Osteoblast (primary cell): Measurements from ENCODE around the gene PLA2R1. TPM values are rescaled to one million over a fixed set of nuclear protein-coding genes. Genes with fewer than 3 reads are reported as not detected.
A peak's percentile ranks its signal among the peaks of the same experiment; 100 is the strongest.

ENCODE experiments used
- DNase-seq: peaks from one replicate; pipeline ENCODE4 v3.0.0; 2011; ENCODE audit warnings: low spot score, mixed read lengths; ENCODE audit not compliant: insufficient read length; ENCODE audit errors: missing footprints
- H2AFZ ChIP-seq: 2 replicates; pipeline ENCODE4 v1.6.0; 2011; ENCODE audit warnings: mild to moderate bottlenecking, low read length
- H3K27ac ChIP-seq: 2 replicates; pipeline ENCODE4 v1.5.1; 2011; ENCODE audit warnings: mild to moderate bottlenecking, low read depth, low read length, moderate library complexity
- H3K27me3 ChIP-seq: 2 replicates; pipeline ENCODE4 v1.6.0; 2012; ENCODE audit warnings: mild to moderate bottlenecking, control low read depth, inconsistent platforms, low read length, moderate library complexity; ENCODE audit not compliant: insufficient read depth
- H3K36me3 ChIP-seq: 2 replicates; pipeline ENCODE4 v1.5.1; 2011; ENCODE audit warnings: mild to moderate bottlenecking, low read length, control low read depth, moderate library complexity; ENCODE audit not compliant: insufficient read depth
- H3K4me1 ChIP-seq: 2 replicates; pipeline ENCODE4 v1.5.1; 2011; ENCODE audit warnings: mild to moderate bottlenecking, low read length, control low read depth, moderate library complexity; ENCODE audit not compliant: insufficient read depth
- H3K4me2 ChIP-seq: 2 replicates; pipeline ENCODE4 v1.6.0; 2011; ENCODE audit warnings: mild to moderate bottlenecking, low read length; ENCODE audit not compliant: insufficient read depth
- H3K4me3 ChIP-seq: fragments of 200-600 bp; sonication (generic); 3 replicates; pipeline ENCODE4 v1.5.1; 2012; ENCODE audit warnings: mild to moderate bottlenecking, low read length, inconsistent platforms; ENCODE audit not compliant: insufficient read depth
- H3K79me2 ChIP-seq: 2 replicates; pipeline ENCODE4 v1.6.0; 2012; ENCODE audit warnings: mild to moderate bottlenecking, low read length, control low read depth, inconsistent platforms; ENCODE audit not compliant: insufficient read depth
- H3K9me3 ChIP-seq: 2 replicates; pipeline ENCODE4 v1.5.1; 2011; ENCODE audit warnings: low read depth, low read length, control low read depth
- H4K20me1 ChIP-seq: 2 replicates; pipeline ENCODE4 v1.6.0; 2012; ENCODE audit warnings: mild to moderate bottlenecking, low read length, control low read depth; ENCODE audit not compliant: insufficient read depth
- CTCF ChIP-seq: IDR thresholded peaks from 2 replicates; pipeline ENCODE4 v1.5.1; 2011; ENCODE audit warnings: mild to moderate bottlenecking, low read depth, low read length, moderate library complexity; ENCODE audit errors: extremely low read depth
- total RNA-seq: library from RNA; depleted of rRNA; stranded (reverse); fragments of >200 nt; gene quantifications from 2 replicates; pipeline ENCODE4 v1.2.3, GENCODE V29; 2012

Gene PLA2R1
- total RNA-seq, 1 donor: 19.9 TPM

- H3K27ac ChIP-seq: no peak overlapping the region
- no peak overlapping the region for H2AFZ ChIP-seq
- no peaks in the 10 kb centered on the region for H3K36me3 ChIP-seq
Observed at GRCh38 chr2:159987181-159987580, 75.2 kb downstream of the PLA2R1 start.

GRCh38 chr2:159985656-159986055, 76.8 kb downstream of the PLA2R1 start:
- no peak overlapping the region for H2AFZ ChIP-seq
- no peak overlapping the region for H3K27ac ChIP-seq
- no peaks in the 10 kb centered on the region for H3K79me2 ChIP-seq
- H3K9me3 ChIP-seq: no peaks in the 10 kb centered on the region
- no peak for TF ChIP-seq CTCF
- H3K4me2 ChIP-seq: no peak overlapping the region
- no peaks in the 10 kb centered on the region for H3K27me3 ChIP-seq
- H3K4me3 ChIP-seq: no peak overlapping the region
- no peak for DNase-seq
- peaks cover 18% of the 10 kb centered on the region for H3K4me1 ChIP-seq
- H3K36me3 ChIP-seq: no peaks in the 10 kb centered on the region
- H4K20me1 ChIP-seq: no peaks in the 10 kb centered on the region

More at GRCh38 chr2:159987181-159987580, 75.2 kb downstream of the PLA2R1 start:
- H3K9me3 ChIP-seq: no peaks in the 10 kb centered on the region
- no peak for DNase-seq
- TF ChIP-seq CTCF: no peak
- H3K4me3 ChIP-seq: no peak overlapping the region
- peaks cover 14% of the 10 kb centered on the region for H3K4me1 ChIP-seq
- H4K20me1 ChIP-seq: no peaks in the 10 kb centered on the region
- no peak overlapping the region for H3K4me2 ChIP-seq
- H3K27me3 ChIP-seq: no peaks in the 10 kb centered on the region
- H3K79me2 ChIP-seq: no peaks in the 10 kb centered on the region

GRCh38 chr2:159984034-159984433, 78.4 kb downstream of the PLA2R1 start:
- TF ChIP-seq CTCF: no peak
- no peak overlapping the region for H3K27ac ChIP-seq
- H3K4me1 ChIP-seq: peaks cover 18% of the 10 kb centered on the region
- H3K36me3 ChIP-seq: no peaks in the 10 kb centered on the region
- H3K4me3 ChIP-seq: no peak overlapping the region
- H3K9me3 ChIP-seq: no peaks in the 10 kb centered on the region
- no peaks in the 10 kb centered on the region for H3K79me2 ChIP-seq
- H2AFZ ChIP-seq: no peak overlapping the region
- H3K4me2 ChIP-seq: no peak overlapping the region
- no peak for DNase-seq
- no peaks in the 10 kb centered on the region for H3K27me3 ChIP-seq
- no peaks in the 10 kb centered on the region for H4K20me1 ChIP-seq

GRCh38 chr2:159982842-159983785, 79.3 kb downstream of the PLA2R1 start:
- no peak for TF ChIP-seq CTCF
- H3K27ac ChIP-seq: peak overlapping the region; percentile 15
- H3K79me2 ChIP-seq: no peaks in the 10 kb centered on the region
- H2AFZ ChIP-seq: no peak overlapping the region
- peaks cover 18% of the 10 kb centered on the region for H3K4me1 ChIP-seq
- DNase-seq: peak; percentile 53
- H3K9me3 ChIP-seq: no peaks in the 10 kb centered on the region
- H3K27me3 ChIP-seq: no peaks in the 10 kb centered on the region
- H3K4me3 ChIP-seq: no peak overlapping the region
- no peaks in the 10 kb centered on the region for H4K20me1 ChIP-seq
- H3K4me2 ChIP-seq: peak overlapping the region; percentile 7
- H3K36me3 ChIP-seq: no peaks in the 10 kb centered on the region
